ENCODE measurements around the gene SUPT20HL1.

- TF ChIP-seq CTCF (IDR thresholded peaks at IDR 0.05): no peak
- no peak for TF ChIP-seq POLR2AphosphoS5 (IDR thresholded peaks at IDR 0.05)
- no peak for TF ChIP-seq POLR2A (IDR thresholded peaks at IDR 0.05)
Observed at GRCh38 chrX:24332878-24333277, 27.6 kb upstream of the SUPT20HL1 start.
